Measurements from ENCODE around the gene SRSF9. TPM values are rescaled to one million over a fixed set of nuclear protein-coding genes. Genes with fewer than 3 reads are reported as not detected.

The SRSF9 gene
- total and polyA plus RNA-seq, 2 of the 4 experiments (the other 2 are of a cell fraction) = 102 to 143 TPM

DNA sequence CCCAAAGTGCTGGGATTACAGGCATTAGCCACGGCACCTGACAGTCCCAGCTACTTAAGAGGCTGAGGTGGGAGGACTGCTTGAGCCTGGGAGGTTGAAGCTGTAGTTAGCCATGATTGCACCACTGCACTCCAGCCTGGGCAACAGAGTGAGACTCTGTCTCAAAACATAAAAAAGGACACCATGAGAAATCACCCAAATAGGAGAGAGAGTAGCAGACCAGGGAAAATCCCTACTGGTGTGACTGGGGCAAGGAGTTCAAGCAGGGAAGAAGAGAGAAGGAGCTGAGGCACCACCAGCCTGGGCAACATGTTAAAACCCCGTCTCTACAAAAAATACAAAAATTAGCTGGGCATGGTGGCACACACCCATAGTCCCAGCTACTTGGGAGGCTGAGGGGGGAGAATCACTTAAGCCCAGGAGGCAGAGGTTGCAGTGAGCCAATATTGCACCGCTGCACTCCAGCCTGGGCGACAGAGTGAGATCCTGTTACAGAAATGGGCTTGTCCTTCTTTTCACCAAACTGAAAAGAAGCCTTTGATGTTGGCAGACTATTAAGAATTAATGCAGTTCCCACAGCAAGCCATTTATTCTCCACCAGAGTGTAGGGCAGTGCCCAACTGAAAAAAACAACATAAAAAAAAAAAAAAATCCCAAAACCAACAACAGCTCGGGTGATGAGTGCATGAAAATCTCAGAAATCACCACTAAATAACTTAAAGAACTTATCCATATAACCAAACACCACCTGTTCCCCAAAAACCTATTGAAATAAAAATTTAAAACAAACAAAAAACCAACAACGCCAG lies 4.5 kb upstream of the SRSF9 start:
- WGBS, 2 experiments (ENCODE audit: extremely low coverage in 2 of 2, insufficient read length in 1 of 2) = 80% methylated on average over 3 of the region's 6 CpGs; no CpG with 5 or more reads in 1 of the 2 experiments
- no peak overlapping the region for H2BK15ac ChIP-seq (ENCODE audit: low read depth, low read length)
- H4K5ac ChIP-seq (ENCODE audit: low read depth, low read length) = no peak overlapping the region
- no peak overlapping the region for H2BK20ac ChIP-seq (ENCODE audit: low read depth, low read length)
- ATAC-seq (ENCODE audit: low read depth) (no peak), DNase-seq (no peak)
- no peak overlapping the region for H2BK120ac ChIP-seq (ENCODE audit: low read depth, low read length)
- H4K8ac ChIP-seq (ENCODE audit: low read depth in 2 of 2, low read length in 2 of 2) = peak overlapping the region in 1 of 2 experiments; percentile 47; a peak in 2 of 4 replicates
- no peak overlapping the region for H3K14ac ChIP-seq (replicated peaks; ENCODE audit: low read depth, low read length)
- no peaks in the 10 kb centered on the region for H3K27me3 ChIP-seq (ENCODE audit: control insufficient read depth, insufficient read depth, low read length)
- H4K91ac ChIP-seq (ENCODE audit: insufficient read depth, low read depth, low read length) = no peak overlapping the region; the same call in 1 of the 2 replicates
- BruUV-seq (replicated peaks) = no TSS peak
- peaks cover 4% of the 10 kb centered on the region; the same call in 1 of the 2 replicates for H3K9me1 ChIP-seq (ENCODE audit: insufficient read depth, low read length)
- H3K4me2 ChIP-seq (ENCODE audit: low read depth, low read length) = no peak overlapping the region; the same call in 1 of the 2 replicates
- dilution Hi-C loops (cut with HindIII; ENCODE audit: low sequenced_read_pairs, unreplicated experiment) = no loop called here
- no peak overlapping the region for H3K27ac ChIP-seq (ENCODE audit: insufficient read depth, low read length)
- no peak overlapping the region for H3K18ac ChIP-seq (ENCODE audit: low read depth, low read length)
- no peaks in the 10 kb centered on the region for H3K9me3 ChIP-seq (ENCODE audit: control insufficient read depth, insufficient read depth, low read length)
- peaks cover 3% of the 10 kb centered on the region; the same call in 1 of the 2 replicates for H4K20me1 ChIP-seq (ENCODE audit: insufficient read depth, low read length)
- CTCF ChIA-PET = no interaction called here
- no peak overlapping the region for H3K23ac ChIP-seq (ENCODE audit: low read depth, low read length)
- no peak overlapping the region for H3K4me3 ChIP-seq (ENCODE audit: insufficient read depth, low read depth, low read length)
- no peak overlapping the region for H2AK9ac ChIP-seq (replicated peaks; ENCODE audit: low read depth, low read length, poor library complexity)
- H3K4me1 ChIP-seq (ENCODE audit: control insufficient read depth, insufficient read depth, low read length) = peaks cover 4% of the 10 kb centered on the region
- no peaks in the 10 kb centered on the region for H3K36me3 ChIP-seq (ENCODE audit: control insufficient read depth, insufficient read depth, low read length)
- H3K79me1 ChIP-seq (ENCODE audit: low read depth in 1 of 2, low read length in 2 of 2) = peaks cover 19 to 46% of the 10 kb centered on the region in 2 experiments
- peak overlapping the region; percentile 53 for H2BK5ac ChIP-seq (ENCODE audit: low read depth, low read length, poor library complexity, severe bottlenecking)
- TF ChIP-seq, protein P1, sequence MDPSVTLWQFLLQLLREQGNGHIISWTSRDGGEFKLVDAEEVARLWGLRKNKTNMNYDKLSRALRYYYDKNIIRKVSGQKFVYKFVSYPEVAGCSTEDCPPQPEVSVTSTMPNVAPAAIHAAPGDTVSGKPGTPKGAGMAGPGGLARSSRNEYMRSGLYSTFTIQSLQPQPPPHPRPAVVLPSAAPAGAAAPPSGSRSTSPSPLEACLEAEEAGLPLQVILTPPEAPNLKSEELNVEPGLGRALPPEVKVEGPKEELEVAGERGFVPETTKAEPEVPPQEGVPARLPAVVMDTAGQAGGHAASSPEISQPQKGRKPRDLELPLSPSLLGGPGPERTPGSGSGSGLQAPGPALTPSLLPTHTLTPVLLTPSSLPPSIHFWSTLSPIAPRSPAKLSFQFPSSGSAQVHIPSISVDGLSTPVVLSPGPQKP (IDR thresholded peaks at IDR 0.05; ENCODE audit: borderline replicate concordance, low read depth, low read length) = no peak
- TF ChIP-seq POLR2A (IDR thresholded peaks at IDR 0.05; ENCODE audit: low read depth, low read length) = no peak
- TF ChIP-seq RCOR1 (IDR thresholded peaks at IDR 0.05; ENCODE audit: insufficient replicate concordance, low read length) = no peak
- TF ChIP-seq CEBPB (IDR thresholded peaks at IDR 0.05; ENCODE audit: low read depth, low read length) = no peak
- TF ChIP-seq RFX5 (IDR thresholded peaks at IDR 0.05; ENCODE audit: low read depth, low read length) = no peak
- no peak for TF ChIP-seq RAD21 (IDR thresholded peaks at IDR 0.05; ENCODE audit: low read length)
- no peak for TF ChIP-seq FOS (IDR thresholded peaks at IDR 0.05; ENCODE audit: low read depth, low read length)
- no peak for TF ChIP-seq MAZ (IDR thresholded peaks at IDR 0.05; ENCODE audit: borderline replicate concordance, low read depth, low read length)
- TF ChIP-seq MXI1 (IDR thresholded peaks at IDR 0.05; ENCODE audit: borderline replicate concordance, low read depth, low read length) = no peak
- TF ChIP-seq CTCF (conservative IDR thresholded peaks at IDR 0.05; ENCODE audit: low read depth, low read length) = no peak
- TF ChIP-seq MAFK (IDR thresholded peaks at IDR 0.05; ENCODE audit: low read depth, low read length) = no peak
- no peak for TF ChIP-seq BHLHE40 (IDR thresholded peaks at IDR 0.05; ENCODE audit: low read depth, low read length)
- TF ChIP-seq SMC3 (IDR thresholded peaks at IDR 0.05; ENCODE audit: low read depth, low read length) = no peak
- no peak overlapping the region for H3K9ac ChIP-seq (ENCODE audit: low read depth, low read length)
- no peak overlapping the region for H3K4ac ChIP-seq (ENCODE audit: low read depth, low read length)
- POLR2A ChIA-PET (ENCODE audit: unreplicated experiment) = no interaction called here
- H2AFZ ChIP-seq (replicated peaks; ENCODE audit: low read length, poor library complexity) = no peak overlapping the region
- in situ Hi-C loops (cut with MboI; ENCODE audit: low sequenced_read_pairs) = no loop called here
- intact Hi-C loops (cut with micrococcal nuclease) = loop anchor here (2.0 kb wide), 1 partner anchor 21 kb away; no protein-coding TSS in a partner anchor
- H3K56ac ChIP-seq (ENCODE audit: extremely low read depth, insufficient read depth, low read length) = no peak overlapping the region
- peak overlapping the region; percentile 4; the same call in 1 of the 2 replicates for H2AK5ac ChIP-seq (ENCODE audit: low read depth, low read length)
